HFF-Myc (cell line): ENCODE data around the gene EFS.

Source experiments
- DNase-seq: peaks from one replicate; pipeline ENCODE4 v3.0.0-alpha.2; 2011; ENCODE audit warnings: low read depth; ENCODE audit errors: extremely low read depth
- H3K4me3 ChIP-seq: replicated peaks from 2 replicates; pipeline ENCODE4 v1.5.1; 2011; ENCODE audit warnings: low read depth, mild to moderate bottlenecking, control low read depth, low read length
- TF ChIP-seq, protein P1 (sequence below): IDR thresholded peaks from 2 replicates; pipeline ENCODE4 v1.5.1; 2012; ENCODE audit warnings: mild to moderate bottlenecking, low read depth, low read length, control low read depth; ENCODE audit errors: missing control alignments

EFS gene

DNA sequence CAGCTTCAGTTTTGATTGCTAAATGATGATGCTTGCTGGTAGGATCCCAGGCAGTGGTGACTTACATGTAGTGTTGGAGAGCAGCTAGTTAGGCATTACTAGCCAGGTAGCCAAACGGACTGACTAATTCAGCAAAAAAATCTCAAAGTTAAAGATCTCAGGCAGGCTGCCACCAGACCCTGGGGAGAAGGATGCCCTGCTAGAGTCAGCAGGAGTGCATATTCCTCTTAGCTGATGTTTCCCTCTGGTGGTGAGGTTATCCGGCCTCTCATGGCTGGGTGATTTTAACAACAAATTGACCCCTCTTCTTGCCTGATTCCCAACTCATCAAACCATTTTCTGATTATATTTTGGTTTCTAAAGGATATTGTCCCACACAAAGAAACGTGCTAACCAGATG lies 2.8 kb downstream of the EFS start:
- H3K4me3 ChIP-seq, result no peak overlapping the region
- TF ChIP-seq, protein P1, sequence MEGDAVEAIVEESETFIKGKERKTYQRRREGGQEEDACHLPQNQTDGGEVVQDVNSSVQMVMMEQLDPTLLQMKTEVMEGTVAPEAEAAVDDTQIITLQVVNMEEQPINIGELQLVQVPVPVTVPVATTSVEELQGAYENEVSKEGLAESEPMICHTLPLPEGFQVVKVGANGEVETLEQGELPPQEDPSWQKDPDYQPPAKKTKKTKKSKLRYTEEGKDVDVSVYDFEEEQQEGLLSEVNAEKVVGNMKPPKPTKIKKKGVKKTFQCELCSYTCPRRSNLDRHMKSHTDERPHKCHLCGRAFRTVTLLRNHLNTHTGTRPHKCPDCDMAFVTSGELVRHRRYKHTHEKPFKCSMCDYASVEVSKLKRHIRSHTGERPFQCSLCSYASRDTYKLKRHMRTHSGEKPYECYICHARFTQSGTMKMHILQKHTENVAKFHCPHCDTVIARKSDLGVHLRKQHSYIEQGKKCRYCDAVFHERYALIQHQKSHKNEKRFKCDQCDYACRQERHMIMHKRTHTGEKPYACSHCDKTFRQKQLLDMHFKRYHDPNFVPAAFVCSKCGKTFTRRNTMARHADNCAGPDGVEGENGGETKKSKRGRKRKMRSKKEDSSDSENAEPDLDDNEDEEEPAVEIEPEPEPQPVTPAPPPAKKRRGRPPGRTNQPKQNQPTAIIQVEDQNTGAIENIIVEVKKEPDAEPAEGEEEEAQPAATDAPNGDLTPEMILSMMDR, result no peak
- no peak for DNase-seq

DNA sequence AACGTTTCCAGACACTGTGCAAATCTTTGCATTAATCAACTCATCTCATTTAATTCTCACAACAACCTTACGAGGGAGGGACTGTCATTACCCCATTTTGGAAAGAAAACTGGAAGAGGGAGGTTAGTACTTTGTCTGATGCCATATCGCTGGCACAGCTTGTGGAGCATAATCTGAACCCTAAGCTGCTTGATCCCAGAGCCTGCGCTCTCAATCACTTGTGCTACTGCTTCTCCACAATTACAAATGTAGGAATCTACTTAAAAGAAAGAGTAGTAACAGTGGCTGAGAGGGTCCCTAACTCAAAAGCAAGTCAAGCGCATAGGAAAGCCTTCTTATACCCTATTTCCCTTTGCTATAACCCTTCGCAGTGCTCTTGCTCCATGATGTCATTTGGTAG lies 3.2 kb downstream of the EFS start:
- TF ChIP-seq, protein P1, result no peak
- H3K4me3 ChIP-seq, result no peak overlapping the region
- DNase-seq, result no peak

DNA sequence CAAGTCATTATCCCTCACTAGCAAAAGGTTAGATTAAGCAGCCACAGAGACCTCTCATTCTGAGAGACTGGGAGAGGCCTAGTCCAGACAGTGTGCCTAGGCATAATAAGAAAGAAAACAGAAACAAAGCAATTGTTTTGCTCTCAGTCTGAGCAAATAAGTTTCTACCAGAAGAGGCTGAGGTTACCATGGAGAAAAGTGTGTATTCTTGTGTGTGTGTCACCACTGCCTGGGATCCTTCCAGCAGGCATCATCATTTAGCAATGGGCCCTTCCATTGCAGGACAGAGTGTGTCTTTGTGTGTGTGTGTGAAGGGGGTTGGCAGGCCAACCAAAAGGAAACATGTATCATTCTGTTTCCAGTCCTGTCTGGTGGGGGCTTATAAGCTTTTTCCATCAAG lies 3.7 kb downstream of the EFS start:
- TF ChIP-seq, protein P1, result no peak
- no peak overlapping the region for H3K4me3 ChIP-seq
- DNase-seq, result no peak

DNA sequence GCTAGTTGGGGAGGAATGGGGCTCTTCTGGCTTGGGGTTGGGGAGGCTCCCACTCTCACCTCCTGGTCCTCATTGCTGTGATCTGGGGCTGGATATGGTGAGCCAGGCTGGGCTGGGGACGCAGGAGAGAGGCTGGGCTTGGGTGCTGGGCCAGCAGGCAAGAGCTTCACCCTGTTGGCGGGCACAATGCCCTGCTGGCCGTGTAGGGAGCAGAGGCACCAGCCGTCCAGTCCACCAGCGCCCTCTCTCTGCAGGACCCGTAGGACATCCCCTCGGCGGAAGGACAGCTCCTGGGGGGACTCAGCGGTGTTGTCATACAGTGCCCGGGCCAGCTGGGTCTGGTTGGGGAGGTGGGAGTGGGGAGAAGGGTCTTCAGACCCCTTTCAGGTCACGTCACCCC lies 4.5 kb downstream of the EFS start:
- no peak for DNase-seq
- TF ChIP-seq, protein P1, result no peak
- H3K4me3 ChIP-seq, result no peak overlapping the region

DNA sequence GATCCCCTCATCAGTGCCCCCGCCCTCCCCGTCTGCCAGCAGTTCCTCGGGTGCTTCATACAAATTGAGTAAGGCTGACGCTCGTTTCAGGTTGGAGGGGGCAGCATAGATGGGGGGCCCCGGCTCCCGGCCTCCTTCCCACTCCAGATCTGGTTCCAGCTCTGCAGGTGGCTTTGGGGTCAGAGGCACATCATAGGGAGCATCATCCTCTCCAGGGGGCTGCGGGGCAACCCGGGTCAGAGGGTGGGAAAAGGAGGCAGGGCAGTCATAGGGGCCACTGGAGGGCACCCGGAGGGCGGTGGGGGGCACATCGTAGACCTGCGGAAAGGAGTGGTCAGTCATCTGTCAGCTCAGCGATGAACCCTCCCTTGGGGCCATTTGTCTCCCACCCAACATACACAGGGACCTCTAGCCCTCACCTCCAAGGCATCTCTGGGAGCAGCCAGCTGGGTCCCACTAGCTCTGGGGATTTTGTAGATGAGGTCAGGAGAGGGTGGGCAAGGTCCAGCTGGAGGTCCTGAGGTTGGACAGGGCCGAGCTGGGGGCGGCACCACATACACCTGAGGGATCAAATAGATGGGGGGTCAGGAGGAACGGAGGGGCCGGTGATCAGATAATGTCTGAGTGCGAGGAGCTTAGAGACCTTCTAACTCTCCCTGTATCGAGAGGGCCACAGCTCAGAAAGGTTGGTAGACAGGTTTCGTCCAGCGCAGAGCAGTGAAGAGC lies 5.1 kb downstream of the EFS start:
- no peak overlapping the region for H3K4me3 ChIP-seq
- TF ChIP-seq, protein P1, result no peak
- no peak for DNase-seq

DNA sequence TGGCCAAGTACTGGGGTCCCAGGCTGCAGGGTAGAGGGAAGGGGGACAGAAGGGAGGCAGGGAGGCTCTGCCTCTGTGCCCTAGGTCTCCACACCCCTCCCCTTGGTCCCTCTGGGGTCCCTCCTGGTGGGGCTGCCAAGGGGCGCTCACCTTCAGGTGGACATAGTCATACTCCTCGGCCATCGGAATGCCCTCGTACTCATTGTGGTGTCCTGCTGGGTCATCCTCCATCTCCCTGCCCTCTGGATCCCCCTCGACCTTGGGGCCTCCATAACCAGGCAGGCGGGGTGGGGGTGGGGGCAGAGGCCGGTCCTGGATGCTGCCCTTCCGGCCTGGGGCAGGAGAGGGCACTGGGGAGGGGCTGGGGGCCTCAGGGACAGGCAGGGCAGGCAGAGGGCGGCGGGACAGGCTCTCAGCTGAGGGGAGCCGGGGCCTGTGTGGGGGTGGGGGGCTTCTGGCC lies 5.8 kb downstream of the EFS start:
- TF ChIP-seq, protein P1, result no peak
- no peak for DNase-seq
- H3K4me3 ChIP-seq, result no peak overlapping the region
